GM20431 (cell line): ENCODE results near the gene CGNL1.

ENCODE experiments used
- in situ Hi-C: fragments of 300-500 bp; cut with MseI, MboI; formaldehyde crosslinking; loops from one replicate; pipeline ENCODE4 v1.15.0; 2020; ENCODE audit warnings: low sequenced_read_pairs; ENCODE audit not compliant: unreplicated experiment

CGNL1 gene

GRCh38 chr15:57375827-57376695, at the start of gene CGNL1:
Gene CGNL1, plus strand, starts transcription at chr15:57376505. Its CDS starts 61,495 bp downstream, at chr15:57438000.
- in situ Hi-C loops, result no loop called here

- in situ Hi-C loops, result no loop called here
Measured at GRCh38 chr15:57327985-57328471, 48.3 kb upstream of the CGNL1 start.

GRCh38 chr15:57328479-57328878, 47.8 kb upstream of the CGNL1 start:
- in situ Hi-C loops, result no loop called here

- in situ Hi-C loops, result no loop called here
Measured at GRCh38 chr15:57328897-57329296, 47.4 kb upstream of the CGNL1 start.

- in situ Hi-C loops, result no loop called here
Measured at GRCh38 chr15:57329582-57330367, 46.5 kb upstream of the CGNL1 start.

- in situ Hi-C loops, result no loop called here
Measured at GRCh38 chr15:57330619-57331340, 45.5 kb upstream of the CGNL1 start.

- in situ Hi-C loops, result no loop called here
Measured at GRCh38 chr15:57332326-57332725, 44.0 kb upstream of the CGNL1 start.

GRCh38 chr15:57333487-57333886, 42.8 kb upstream of the CGNL1 start:
- in situ Hi-C loops, result no loop called here

- in situ Hi-C loops, result no loop called here
Measured at GRCh38 chr15:57334257-57334656, 42.0 kb upstream of the CGNL1 start.

GRCh38 chr15:57335293-57335715, 41.0 kb upstream of the CGNL1 start:
- in situ Hi-C loops, result no loop called here

GRCh38 chr15:57335719-57336118, 40.6 kb upstream of the CGNL1 start:
- in situ Hi-C loops, result no loop called here

- in situ Hi-C loops, result no loop called here
Measured at GRCh38 chr15:57337868-57338411, 38.4 kb upstream of the CGNL1 start.

- in situ Hi-C loops, result no loop called here
Measured at GRCh38 chr15:57339321-57339720, 37.0 kb upstream of the CGNL1 start.

- in situ Hi-C loops, result loop anchor here (5.0 kb wide), 1 partner anchor 187 kb away; no protein-coding TSS in a partner anchor
Measured at GRCh38 chr15:57340682-57341259, 35.5 kb upstream of the CGNL1 start.

GRCh38 chr15:57343048-57343447, 33.3 kb upstream of the CGNL1 start:
- in situ Hi-C loops, result loop anchor here (5.0 kb wide), 1 partner anchor 184 kb away; no protein-coding TSS in a partner anchor

- in situ Hi-C loops, result loop anchor here (5.0 kb wide), 1 partner anchor 184 kb away; no protein-coding TSS in a partner anchor
Measured at GRCh38 chr15:57343498-57343897, 32.8 kb upstream of the CGNL1 start.

GRCh38 chr15:57344282-57344681, 32.0 kb upstream of the CGNL1 start:
- in situ Hi-C loops, result loop anchor here (5.0 kb wide), 1 partner anchor 183 kb away; no protein-coding TSS in a partner anchor

- in situ Hi-C loops, result no loop called here
Measured at GRCh38 chr15:57345584-57345983, 30.7 kb upstream of the CGNL1 start.

- in situ Hi-C loops, result no loop called here
Measured at GRCh38 chr15:57348081-57348480, 28.2 kb upstream of the CGNL1 start.
